ENCODE data around the gene LRRC4. TPM values are rescaled to one million over a fixed set of nuclear protein-coding genes. Genes with fewer than 3 reads are reported as not detected.

The LRRC4 gene
- total RNA-seq, 4 donors from 2014 or later = 0.08 to 0.74 (median 0.32) TPM; not detected in 1

DNA sequence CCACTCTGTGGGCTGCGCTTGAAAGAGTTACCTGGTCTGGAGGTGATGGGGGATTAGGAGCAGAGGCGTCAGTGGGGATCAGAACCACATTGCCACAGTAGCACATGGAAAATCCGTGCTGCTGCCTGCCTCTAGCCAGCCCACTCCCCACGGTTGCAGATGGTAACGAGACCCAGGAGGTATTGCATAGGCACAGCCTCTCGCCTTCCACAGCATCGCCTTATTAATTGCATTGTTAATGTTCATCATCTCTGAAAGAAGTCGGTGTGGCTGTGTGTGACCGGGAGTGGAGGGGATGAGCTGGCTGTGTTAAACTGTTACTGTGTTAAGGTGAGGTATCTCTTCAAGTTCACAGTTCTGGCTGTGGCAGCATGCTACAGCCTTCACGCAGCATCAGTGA, 35.2 kb upstream of the LRRC4 start:
- DNase-seq (ENCODE audit: low spot score in 2 of 2) = no peak
- 92 to 94% methylated on average over 10 of the region's 10 CpGs for WGBS, 2 donors
- H3K4me3 ChIP-seq (ENCODE audit: low read depth, poor library complexity, severe bottlenecking) = no peak overlapping the region
- TF ChIP-seq POLR2A (IDR thresholded peaks at IDR 0.05) = no peak
- no peak for TF ChIP-seq CTCF (IDR thresholded peaks at IDR 0.05)
- intact Hi-C loops (cut with DNase I; ENCODE audit: low total_unique reads) = no loop called here

DNA sequence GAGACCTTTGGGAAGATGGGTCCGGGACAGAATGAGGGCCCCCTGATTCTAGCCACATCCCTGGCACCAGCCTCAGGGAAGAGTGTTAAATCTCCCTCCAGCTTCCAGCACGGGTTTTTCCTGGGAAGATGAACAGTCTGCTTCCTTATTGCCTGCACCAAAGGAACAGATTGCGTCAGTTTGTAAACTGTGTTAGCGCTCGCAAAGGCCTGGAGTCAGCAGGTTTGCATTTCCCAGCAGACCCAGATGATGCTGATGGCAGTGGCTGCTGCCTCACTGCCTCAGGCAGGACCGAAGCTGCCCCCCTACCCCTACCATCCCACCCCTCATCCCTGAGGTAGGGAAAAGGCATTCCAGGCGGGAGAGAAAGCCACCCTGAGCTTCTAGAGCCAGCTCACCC, 34.6 kb upstream of the LRRC4 start:
- no peak overlapping the region for H3K4me3 ChIP-seq (ENCODE audit: low read depth, poor library complexity, severe bottlenecking)
- intact Hi-C loops (cut with DNase I; ENCODE audit: low total_unique reads) = no loop called here
- 82 to 92% methylated on average over 7 of the region's 7 CpGs for WGBS, 2 donors
- TF ChIP-seq POLR2A (IDR thresholded peaks at IDR 0.05) (no peak), CTCF (IDR thresholded peaks at IDR 0.05) (no peak)
- DNase-seq (ENCODE audit: low spot score in 2 of 2) = no peak

GRCh38 chr7:128063088-128063487, 31.9 kb upstream of the LRRC4 start:
- no peak for DNase-seq (ENCODE audit: low spot score in 2 of 2)
- WGBS, 2 donors = 81 to 85% methylated on average over 8 of the region's 8 CpGs
- TF ChIP-seq POLR2A (IDR thresholded peaks at IDR 0.05) = no peak
- no peak for TF ChIP-seq CTCF (IDR thresholded peaks at IDR 0.05)
- intact Hi-C loops (cut with DNase I; ENCODE audit: low total_unique reads) = no loop called here
- no peak overlapping the region for H3K4me3 ChIP-seq (ENCODE audit: low read depth, poor library complexity, severe bottlenecking)

DNA sequence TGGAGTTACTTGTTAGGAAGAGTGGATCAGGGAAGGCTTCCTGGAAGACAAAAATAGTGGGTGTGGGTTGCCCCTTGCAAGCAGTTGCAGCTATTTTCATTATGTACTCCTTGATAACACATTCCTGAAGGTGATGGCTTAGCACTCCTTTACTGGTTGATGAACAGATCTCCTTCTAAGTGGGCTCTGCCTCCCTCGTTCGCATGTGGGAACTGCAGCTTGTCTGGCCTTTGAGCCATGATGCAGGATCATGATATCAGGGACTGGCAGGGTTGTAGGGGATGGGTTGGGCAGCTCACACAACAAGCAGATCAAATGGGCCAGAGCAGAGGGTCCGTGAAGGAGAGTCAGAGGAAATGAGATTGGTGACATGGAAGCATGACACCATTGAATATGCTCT, 28.8 kb upstream of the LRRC4 start:
- intact Hi-C loops (cut with DNase I; ENCODE audit: low total_unique reads) = no loop called here
- no peak for DNase-seq (ENCODE audit: low spot score in 2 of 2)
- H3K4me3 ChIP-seq (ENCODE audit: low read depth, poor library complexity, severe bottlenecking) = no peak overlapping the region
- TF ChIP-seq POLR2A (IDR thresholded peaks at IDR 0.05) = no peak
- TF ChIP-seq CTCF (IDR thresholded peaks at IDR 0.05) = no peak
- 93 to 96% methylated on average over 3 of the region's 3 CpGs for WGBS, 2 donors

DNA sequence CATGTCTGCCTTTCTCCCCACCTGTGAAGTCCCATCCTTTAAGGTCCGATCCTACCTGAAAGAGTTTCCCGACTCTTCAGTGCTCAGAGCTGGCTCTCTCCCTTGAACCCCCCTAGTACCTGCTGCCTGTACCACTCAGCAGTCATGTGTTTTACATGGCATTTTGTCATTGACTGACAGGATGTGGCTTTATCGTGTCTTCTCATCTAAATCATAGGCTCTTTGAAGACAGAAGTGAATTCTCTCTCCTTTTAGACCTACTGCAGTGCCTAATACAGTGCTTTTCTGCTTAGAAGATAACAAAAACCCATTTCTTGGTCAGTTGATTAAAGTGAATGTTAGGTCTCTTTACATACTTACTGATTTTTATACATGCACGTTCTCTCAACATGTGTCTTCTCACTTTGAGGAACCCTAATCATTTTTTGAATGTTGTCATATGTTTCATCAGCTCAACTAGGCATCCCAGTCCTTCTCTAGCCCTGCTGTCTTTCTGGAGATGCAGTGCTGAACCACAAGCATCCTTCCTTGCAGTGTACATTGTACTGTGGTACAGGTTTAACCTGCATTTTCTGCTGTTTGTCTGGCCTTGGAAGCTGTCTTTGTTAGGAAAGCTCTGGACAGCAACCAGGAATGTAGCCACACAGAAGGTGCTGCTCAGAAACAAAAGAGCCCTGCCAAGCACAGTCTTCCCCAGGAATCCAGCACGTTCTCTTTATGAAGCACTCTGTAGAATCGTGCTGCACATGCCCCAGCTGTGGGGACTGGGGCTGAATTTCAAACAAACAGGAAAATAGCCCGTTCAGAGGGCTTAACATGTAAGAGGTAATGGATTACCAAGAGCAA, 28.1 kb upstream of the LRRC4 start:
- 85 to 91% methylated on average over 7 of the region's 7 CpGs for WGBS, 2 donors
- intact Hi-C loops (cut with DNase I; ENCODE audit: low total_unique reads) = no loop called here
- DNase-seq (ENCODE audit: low spot score in 2 of 2) = no peak
- TF ChIP-seq POLR2A (IDR thresholded peaks at IDR 0.05) (no peak), CTCF (IDR thresholded peaks at IDR 0.05) (no peak)
- no peak overlapping the region for H3K4me3 ChIP-seq (ENCODE audit: low read depth, poor library complexity, severe bottlenecking)

DNA sequence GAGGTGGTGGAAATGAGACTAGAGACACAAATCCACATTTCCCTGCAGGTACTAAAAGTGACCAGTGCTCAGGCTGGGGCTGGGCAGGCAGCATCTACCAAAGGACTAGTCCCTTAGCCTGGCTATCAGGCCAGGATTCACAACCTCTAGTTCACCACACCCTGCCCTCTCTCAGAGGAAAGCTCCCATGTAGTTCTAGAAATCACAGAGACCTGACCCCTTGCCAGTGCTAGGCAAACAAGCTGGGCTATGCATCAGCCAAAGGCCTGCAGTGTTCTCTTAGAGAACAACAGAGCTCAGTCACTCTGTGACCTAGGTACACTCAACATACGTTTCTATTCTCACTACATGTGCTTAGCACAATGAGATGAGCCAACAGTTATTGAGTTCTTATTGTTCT, 26.7 kb upstream of the LRRC4 start:
- intact Hi-C loops (cut with DNase I; ENCODE audit: low total_unique reads) = no loop called here
- no peak overlapping the region for H3K4me3 ChIP-seq (ENCODE audit: low read depth, poor library complexity, severe bottlenecking)
- WGBS, 2 donors = 80 to 81% methylated on average over 1 of the region's 1 CpG
- TF ChIP-seq POLR2A (IDR thresholded peaks at IDR 0.05) (no peak), CTCF (IDR thresholded peaks at IDR 0.05) (no peak)
- no peak for DNase-seq (ENCODE audit: low spot score in 2 of 2)

All from lower leg skin (tissue), 4 donors.